OCI-LY1 (cell line): ENCODE results near the gene PAM.

Experiments
- H2AFZ ChIP-seq: fragments of 200-600 bp; sonication (generic), shearing (Covaris generic); 2 replicates; pipeline ENCODE4 v1.6.0; 2014; ENCODE audit warnings: antibody characterized with exemption, mild to moderate bottlenecking, low read length
- H3F3A ChIP-seq: fragments of 200-600 bp; sonication (generic), shearing (Covaris generic); 2 replicates; pipeline ENCODE4 v1.6.0; 2014; ENCODE audit warnings: mild to moderate bottlenecking, antibody characterized with exemption, low read length, moderate library complexity; ENCODE audit not compliant: insufficient read depth
- H3K27ac ChIP-seq: fragments of 200-600 bp; sonication (generic); 2 replicates; pipeline ENCODE4 v1.5.1; 2014; ENCODE audit warnings: low read length, mixed run types, mild to moderate bottlenecking, low read depth; ENCODE audit not compliant: poor library complexity, severe bottlenecking
- H3K27me3 ChIP-seq: fragments of 200-600 bp; sonication (generic); 2 replicates; pipeline ENCODE4 v1.6.0; 2014; ENCODE audit warnings: antibody characterized with exemption, mild to moderate bottlenecking, low read length, moderate library complexity; ENCODE audit not compliant: insufficient read depth
- H3K36me3 ChIP-seq: fragments of 200-600 bp; sonication (generic); 2 replicates; pipeline ENCODE4 v1.6.1; 2014; ENCODE audit warnings: mild to moderate bottlenecking, antibody characterized with exemption, low read length, moderate library complexity, mixed read lengths; ENCODE audit not compliant: insufficient read depth
- H3K4me1 ChIP-seq: fragments of 200-600 bp; sonication (generic); 2 replicates; pipeline ENCODE4 v1.5.1; 2014; ENCODE audit warnings: mild to moderate bottlenecking, low read length, moderate library complexity; ENCODE audit not compliant: insufficient read depth, severe bottlenecking
- H3K4me2 ChIP-seq: fragments of 200-600 bp; sonication (generic), shearing (Covaris generic); 2 replicates; pipeline ENCODE4 v1.6.1; 2014; ENCODE audit warnings: low read length
- H3K4me3 ChIP-seq: fragments of 200-600 bp; sonication (generic); 2 replicates; pipeline ENCODE4 v1.5.1; 2014; ENCODE audit warnings: low read length, low read depth, mild to moderate bottlenecking, mixed read lengths; ENCODE audit not compliant: poor library complexity, severe bottlenecking
- H3K79me2 ChIP-seq: fragments of 200-600 bp; shearing (Covaris generic); 2 replicates; pipeline ENCODE4 v1.6.1; 2016; ENCODE audit warnings: mixed run types, low read length, mixed read lengths; ENCODE audit not compliant: insufficient read depth
- H3K9ac ChIP-seq: fragments of 200-600 bp; sonication (generic), shearing (Covaris generic); 2 replicates; pipeline ENCODE4 v1.6.1; 2014; ENCODE audit warnings: mild to moderate bottlenecking, low read length, mixed read lengths
- H3K9me2 ChIP-seq: fragments of 200-600 bp; sonication (generic), shearing (Covaris generic); 2 replicates; pipeline ENCODE4 v1.6.1; 2014; ENCODE audit warnings: low read depth, mild to moderate bottlenecking, low read length, mixed read lengths
- H3K9me3 ChIP-seq: fragments of 200-600 bp; shearing (Covaris generic); 2 replicates; pipeline ENCODE4 v1.6.1; 2014; ENCODE audit warnings: low read length, mixed read lengths
- H4K20me1 ChIP-seq: fragments of 200-600 bp; sonication (generic), shearing (Covaris generic); 2 replicates; pipeline ENCODE4 v1.6.0; 2016; ENCODE audit warnings: mild to moderate bottlenecking, low read length; ENCODE audit not compliant: insufficient read depth
- EZH2 ChIP-seq: fragments of 200-600 bp; sonication (generic), shearing (Covaris generic); IDR thresholded peaks from 2 replicates; pipeline ENCODE4 v1.8.0; 2017; ENCODE audit warnings: borderline replicate concordance, mixed run types, mild to moderate bottlenecking, antibody characterized with exemption, low read length, moderate library complexity, mixed read lengths
- TF ChIP-seq, protein P1 (sequence below): fragments of 200-600 bp; sonication (generic), shearing (Covaris generic); IDR thresholded peaks from 2 replicates; pipeline ENCODE4 v1.5.1; 2017; ENCODE audit warnings: mild to moderate bottlenecking, antibody characterized with exemption, low read length, moderate library complexity, mixed read lengths

PAM gene

DNA sequence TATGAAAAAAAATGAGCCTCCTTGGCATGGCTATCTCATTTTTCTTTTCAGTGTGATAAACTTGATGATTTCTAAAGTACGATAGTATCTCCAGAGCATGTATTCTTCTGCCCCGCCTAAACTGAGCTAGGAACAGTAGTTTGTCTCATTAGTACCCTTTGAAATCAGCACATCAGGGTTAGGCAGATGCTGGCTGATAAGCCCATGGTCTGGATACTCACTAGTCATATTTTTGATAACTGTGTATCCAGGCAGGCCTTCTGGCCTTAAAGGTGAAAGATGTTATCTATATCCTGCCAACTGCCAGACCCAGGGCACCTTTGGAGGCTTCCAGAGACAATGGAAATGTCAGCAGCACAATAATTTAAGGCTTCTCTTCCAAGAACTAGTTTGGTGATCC is 261.1 kb downstream of the PAM start:
- no peaks in the 10 kb centered on the region for H3K27me3 ChIP-seq
- H3K9me3 ChIP-seq, result no peaks in the 10 kb centered on the region
- H3K4me3 ChIP-seq, result no peak overlapping the region
- no peaks in the 10 kb centered on the region for H3K9me2 ChIP-seq
- no peaks in the 10 kb centered on the region for H4K20me1 ChIP-seq
- H2AFZ ChIP-seq, result no peak overlapping the region
- H3K4me2 ChIP-seq, result no peak overlapping the region
- H3K36me3 ChIP-seq, result no peaks in the 10 kb centered on the region
- H3K27ac ChIP-seq, result no peak overlapping the region
- H3K79me2 ChIP-seq, result no peaks in the 10 kb centered on the region
- no peak overlapping the region for H3K9ac ChIP-seq
- TF ChIP-seq EZH2, result no peak
- TF ChIP-seq, protein P1, sequence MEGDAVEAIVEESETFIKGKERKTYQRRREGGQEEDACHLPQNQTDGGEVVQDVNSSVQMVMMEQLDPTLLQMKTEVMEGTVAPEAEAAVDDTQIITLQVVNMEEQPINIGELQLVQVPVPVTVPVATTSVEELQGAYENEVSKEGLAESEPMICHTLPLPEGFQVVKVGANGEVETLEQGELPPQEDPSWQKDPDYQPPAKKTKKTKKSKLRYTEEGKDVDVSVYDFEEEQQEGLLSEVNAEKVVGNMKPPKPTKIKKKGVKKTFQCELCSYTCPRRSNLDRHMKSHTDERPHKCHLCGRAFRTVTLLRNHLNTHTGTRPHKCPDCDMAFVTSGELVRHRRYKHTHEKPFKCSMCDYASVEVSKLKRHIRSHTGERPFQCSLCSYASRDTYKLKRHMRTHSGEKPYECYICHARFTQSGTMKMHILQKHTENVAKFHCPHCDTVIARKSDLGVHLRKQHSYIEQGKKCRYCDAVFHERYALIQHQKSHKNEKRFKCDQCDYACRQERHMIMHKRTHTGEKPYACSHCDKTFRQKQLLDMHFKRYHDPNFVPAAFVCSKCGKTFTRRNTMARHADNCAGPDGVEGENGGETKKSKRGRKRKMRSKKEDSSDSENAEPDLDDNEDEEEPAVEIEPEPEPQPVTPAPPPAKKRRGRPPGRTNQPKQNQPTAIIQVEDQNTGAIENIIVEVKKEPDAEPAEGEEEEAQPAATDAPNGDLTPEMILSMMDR, result no peak
- H3K4me1 ChIP-seq, result no peaks in the 10 kb centered on the region
- no peaks in the 10 kb centered on the region for H3F3A ChIP-seq

DNA sequence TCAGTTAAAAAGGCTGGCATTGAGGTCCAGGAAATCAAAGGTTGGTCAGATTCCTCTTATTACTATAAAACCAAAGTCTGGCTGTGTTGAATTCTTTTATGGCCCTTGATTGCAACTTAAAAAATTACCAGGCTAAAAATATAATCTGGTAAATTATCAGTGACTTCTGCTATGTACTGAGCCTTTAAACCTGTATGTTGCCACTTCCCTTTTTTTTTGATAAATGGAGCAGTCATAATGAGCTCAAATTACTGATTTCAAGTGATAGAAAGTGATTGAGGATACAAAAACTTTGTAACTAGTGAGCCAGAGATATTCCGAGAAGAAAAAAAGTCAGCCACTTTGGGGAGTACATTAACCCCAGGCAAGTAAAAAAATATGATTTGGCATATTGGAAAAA is 264.7 kb downstream of the PAM start:
- H3F3A ChIP-seq, result no peaks in the 10 kb centered on the region
- TF ChIP-seq EZH2, result no peak
- TF ChIP-seq, protein P1, result no peak
- no peak overlapping the region for H3K4me3 ChIP-seq

DNA sequence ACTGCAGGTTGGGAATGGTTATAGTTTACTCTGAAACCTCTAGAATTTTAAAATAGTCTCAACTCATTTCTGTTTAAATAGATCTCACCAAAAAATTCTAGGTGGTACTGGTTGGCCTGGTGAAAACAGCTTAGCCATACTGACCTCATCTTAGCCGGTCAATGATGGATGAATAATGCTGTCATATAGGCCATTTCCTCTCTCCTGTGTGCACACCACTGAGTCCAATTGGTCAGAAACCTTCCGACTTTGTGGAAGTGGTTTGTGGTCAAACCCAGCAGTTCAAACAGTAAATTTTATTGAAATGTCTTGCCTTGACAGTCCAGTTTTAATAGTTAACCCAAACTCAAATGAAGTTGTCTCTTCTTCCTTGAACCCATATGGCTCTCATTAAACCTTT is 266.2 kb downstream of the PAM start:
- Histone ChIP-seq H3K79me2 (no peaks in the 10 kb centered on the region), H3F3A (no peaks in the 10 kb centered on the region), H3K4me3 (no peak overlapping the region), H3K36me3 (no peaks in the 10 kb centered on the region), H3K27ac (no peak overlapping the region), H3K4me2 (no peak overlapping the region), H3K9me2 (no peaks in the 10 kb centered on the region), H3K9ac (no peak overlapping the region), H3K9me3 (no peaks in the 10 kb centered on the region), H3K4me1 (no peaks in the 10 kb centered on the region), H3K27me3 (no peaks in the 10 kb centered on the region), H4K20me1 (no peaks in the 10 kb centered on the region), H2AFZ (no peak overlapping the region)
- TF ChIP-seq, protein P1, result no peak
- no peak for TF ChIP-seq EZH2

More for the DNA sequence above, 264.7 kb downstream of the PAM start:
- Histone ChIP-seq H3K27ac (no peak overlapping the region), H3K9me3 (no peaks in the 10 kb centered on the region), H2AFZ (no peak overlapping the region), H3K4me2 (no peak overlapping the region), H3K27me3 (no peaks in the 10 kb centered on the region), H4K20me1 (no peaks in the 10 kb centered on the region), H3K36me3 (no peaks in the 10 kb centered on the region), H3K9ac (no peak overlapping the region), H3K79me2 (no peaks in the 10 kb centered on the region), H3K4me1 (no peaks in the 10 kb centered on the region), H3K9me2 (no peaks in the 10 kb centered on the region)
